H9 (cell line): Measurements from ENCODE around the gene ATOSB. TPM values are rescaled to one million over a fixed set of nuclear protein-coding genes. Genes with fewer than 3 reads are reported as not detected.

ENCODE experiments used
- DNase-seq: peaks from one replicate; pipeline ENCODE4 v3.0.0-alpha.2; 2017
- H2AFZ ChIP-seq: one replicate; pipeline ENCODE4 v1.6.1; 2013; ENCODE audit warnings: mild to moderate bottlenecking, low read length, control low read depth, moderate library complexity
- H2AK5ac ChIP-seq: 2 replicates; pipeline ENCODE4 v1.6.1; 2013; ENCODE audit warnings: low read length, control low read depth, mixed read lengths; ENCODE audit not compliant: insufficient read length
- H2BK120ac ChIP-seq: one replicate; pipeline ENCODE4 v1.6.1; 2013; ENCODE audit warnings: low read depth, mild to moderate bottlenecking, low read length, control low read depth, inconsistent platforms; ENCODE audit not compliant: poor library complexity, severe bottlenecking
- H2BK12ac ChIP-seq: 2 replicates; pipeline ENCODE4 v1.6.1; 2013; ENCODE audit warnings: low read length, control low read depth, mixed read lengths, low read depth; ENCODE audit not compliant: insufficient read length
- H2BK15ac ChIP-seq: 2 replicates; pipeline ENCODE4 v1.6.1; 2013; ENCODE audit warnings: low read depth, low read length, control low read depth
- H2BK20ac ChIP-seq: one replicate; pipeline ENCODE4 v1.6.1; 2013; ENCODE audit warnings: low read depth, mild to moderate bottlenecking, low read length, control low read depth, inconsistent platforms; ENCODE audit not compliant: poor library complexity, severe bottlenecking
- H2BK5ac ChIP-seq: 2 replicates; pipeline ENCODE4 v1.6.1; 2013; ENCODE audit warnings: low read length, control low read depth, mixed read lengths; ENCODE audit not compliant: insufficient read length
- H3K14ac ChIP-seq: 2 replicates; pipeline ENCODE4 v1.6.1; 2013; ENCODE audit warnings: low read length, control low read depth; ENCODE audit not compliant: insufficient read depth
- H3K18ac ChIP-seq: 2 replicates; pipeline ENCODE4 v1.6.1; 2013; ENCODE audit warnings: low read depth, mild to moderate bottlenecking, mixed read lengths, low read length, control low read depth; ENCODE audit not compliant: insufficient read length
- H3K23ac ChIP-seq: 2 replicates; pipeline ENCODE4 v1.6.1; 2013; ENCODE audit warnings: low read length, control low read depth, mixed read lengths, low read depth; ENCODE audit not compliant: insufficient read length
- H3K23me2 ChIP-seq: 2 replicates; pipeline ENCODE4 v1.6.1; 2013; ENCODE audit warnings: low read depth, mild to moderate bottlenecking, mixed read lengths, low read length, control low read depth; ENCODE audit not compliant: insufficient read length, poor library complexity, severe bottlenecking
- H3K27ac ChIP-seq: 2 replicates; pipeline ENCODE4 v1.5.1; 2013; ENCODE audit warnings: low read length, control low read depth, mixed read lengths, low read depth; ENCODE audit not compliant: insufficient read length
- H3K27me3 ChIP-seq: 2 replicates; pipeline ENCODE4 v1.6.1; 2013; ENCODE audit warnings: low read length, control low read depth, inconsistent platforms; ENCODE audit not compliant: insufficient read depth
- H3K4ac ChIP-seq: 2 replicates; pipeline ENCODE4 v1.6.1; 2013; ENCODE audit warnings: low read depth, mild to moderate bottlenecking, control low read depth, inconsistent platforms, low read length, moderate library complexity
- H3K4me1 ChIP-seq: 2 replicates; pipeline ENCODE4 v1.6.1; 2013; ENCODE audit warnings: low read length, control low read depth, inconsistent platforms; ENCODE audit not compliant: insufficient read depth
- H3K4me2 ChIP-seq: 2 replicates; pipeline ENCODE4 v1.6.1; 2013; ENCODE audit warnings: low read length, control low read depth, mixed read lengths; ENCODE audit not compliant: insufficient read length, insufficient read depth
- H3K56ac ChIP-seq: 2 replicates; pipeline ENCODE4 v1.6.1; 2013; ENCODE audit warnings: low read depth, mild to moderate bottlenecking, mixed read lengths, low read length, control low read depth; ENCODE audit not compliant: insufficient read length
- H3K79me1 ChIP-seq: 2 replicates; pipeline ENCODE4 v1.6.1; 2013; ENCODE audit warnings: low read depth, mild to moderate bottlenecking, moderate library complexity, low read length, control low read depth, inconsistent platforms; ENCODE audit not compliant: insufficient read depth, poor library complexity, severe bottlenecking
- H3K79me2 ChIP-seq: 2 replicates; pipeline ENCODE4 v1.6.1; 2013; ENCODE audit warnings: low read length, control low read depth, inconsistent platforms; ENCODE audit not compliant: insufficient read depth
- H3K9ac ChIP-seq: 2 replicates; pipeline ENCODE4 v1.6.1; 2013; ENCODE audit warnings: low read length, control low read depth, mixed read lengths; ENCODE audit not compliant: insufficient read length; ENCODE audit errors: extremely low read depth
- H3K9me3 ChIP-seq: one replicate; pipeline ENCODE4 v1.6.1; 2013; ENCODE audit warnings: low read depth, low read length, inconsistent platforms; ENCODE audit not compliant: control insufficient read depth
- H3T11ph ChIP-seq: one replicate; pipeline ENCODE4 v1.6.1; 2013; ENCODE audit warnings: mild to moderate bottlenecking, low read length, control low read depth, inconsistent platforms
- H4K20me1 ChIP-seq: one replicate; pipeline ENCODE4 v1.6.1; 2013; ENCODE audit not compliant: control insufficient read depth, insufficient read length, insufficient read depth
- H4K5ac ChIP-seq: 2 replicates; pipeline ENCODE4 v1.6.1; 2013; ENCODE audit warnings: low read depth, mild to moderate bottlenecking, mixed read lengths, low read length, control low read depth; ENCODE audit not compliant: insufficient read length
- H4K8ac ChIP-seq: replicated peaks from 2 replicates; pipeline ENCODE4 v1.6.1; 2013; ENCODE audit warnings: low read length, control low read depth, mixed read lengths, low read depth; ENCODE audit not compliant: insufficient read length
- H4K91ac ChIP-seq: 2 replicates; pipeline ENCODE4 v1.6.1; 2013; ENCODE audit warnings: low read depth, mild to moderate bottlenecking, moderate library complexity, mixed read lengths, low read length, control low read depth; ENCODE audit not compliant: insufficient read length
- H3K27ac Mint-ChIP-seq, 3 experiments: 2 replicates in 2 of 3; 3 replicates in 1 of 3; pipeline ENCODE4 v1.8.0; 2020 to 2021; ENCODE audit warnings: mixed read lengths in 3 of 3, mild to moderate bottlenecking in 1 of 3, moderate library complexity in 1 of 3
- H3K27me3 Mint-ChIP-seq: 2 replicates; pipeline ENCODE4 v1.8.0; 2021; ENCODE audit warnings: low read depth, mild to moderate bottlenecking, moderate library complexity, mixed read lengths
- H3K36me3 Mint-ChIP-seq, 3 experiments: 2 replicates in 2 of 3; 3 replicates in 1 of 3; pipeline ENCODE4 v1.8.0; 2020 to 2021; ENCODE audit warnings: low read depth in 3 of 3, mixed read lengths in 3 of 3; ENCODE audit not compliant: insufficient read depth in 1 of 3
- H3K4me1 Mint-ChIP-seq, 2 experiments: 2 replicates each; pipeline ENCODE4 v1.8.0; 2020; ENCODE audit warnings: mixed read lengths in 2 of 2
- H3K4me3 Mint-ChIP-seq, 2 experiments: 2 replicates in 1 of 2; 3 replicates in 1 of 2; pipeline ENCODE4 v1.8.0; 2020 to 2021; ENCODE audit warnings: mild to moderate bottlenecking in 2 of 2, mixed read lengths in 2 of 2, moderate library complexity in 1 of 2
- H3K9me3 Mint-ChIP-seq, 2 experiments: 2 replicates in 1 of 2; 3 replicates in 1 of 2; pipeline ENCODE4 v1.8.0; 2020; ENCODE audit warnings: mild to moderate bottlenecking in 2 of 2, mixed read lengths in 2 of 2, moderate library complexity in 1 of 2
- WGBS: extraction: QIAGEN DNeasy Blood & Tissue Kit; methylation state at CpG from one replicate; pipeline ENCODE4 v1.1.7; 2013; ENCODE audit warnings: missing lambda C conversion rate, low lambda C conversion rate, mixed read lengths; ENCODE audit not compliant: insufficient read length; ENCODE audit errors: extremely low coverage; 5-methylcytosine and 5-hydroxymethylcytosine counted together
- total RNA-seq: library from RNA; stranded (reverse); gene quantifications from 2 replicates; pipeline ENCODE4 v1.2.1, GENCODE V29; 2021
- TF ChIP-seq, protein P1 (sequence below): fragments of 200-600 bp; sonication (generic); conservative IDR thresholded peaks from 3 replicates; pipeline ENCODE4 v1.8.0; 2021; ENCODE audit warnings: antibody characterized with exemption, mild to moderate bottlenecking

Gene ATOSB
- total RNA-seq, 1 experiment from 2014 or later = 5.6 TPM

DNA sequence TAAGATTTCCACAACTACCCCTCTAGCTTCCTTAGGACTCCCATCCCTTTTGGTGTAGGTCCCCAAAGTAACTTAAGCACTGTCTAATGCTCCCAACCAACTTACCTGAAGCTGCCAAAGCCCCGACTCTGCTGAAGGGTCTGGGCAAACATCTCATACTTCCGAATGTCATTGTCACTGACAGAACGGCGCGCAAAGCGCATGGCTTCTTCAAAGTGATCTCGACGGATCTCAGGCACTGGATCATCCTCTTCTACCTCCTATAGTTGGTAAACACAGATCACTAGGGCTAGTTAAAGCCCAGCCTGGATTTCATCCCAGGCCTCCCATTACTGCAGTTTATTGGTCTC is 58.4 kb downstream of the ATOSB start:
- peaks cover 69 to 97% (median 90%) of the 10 kb centered on the region in 3 experiments for H3K36me3 Mint-ChIP-seq
- no CpG with 5 or more reads among the region's 8 CpGs for WGBS
- H3K4me1 Mint-ChIP-seq = no peaks in the 10 kb centered on the region
- H3K23me2 ChIP-seq = no peaks in the 10 kb centered on the region
- H3K79me2 ChIP-seq = no peaks in the 10 kb centered on the region
- H3K27me3 Mint-ChIP-seq = no peaks in the 10 kb centered on the region
- H3K4me3 Mint-ChIP-seq = no peak overlapping the region; a peak in 1 of 5 replicates
- H2BK15ac ChIP-seq = no peak overlapping the region
- no peak overlapping the region for H3K23ac ChIP-seq
- TF ChIP-seq, protein P1, sequence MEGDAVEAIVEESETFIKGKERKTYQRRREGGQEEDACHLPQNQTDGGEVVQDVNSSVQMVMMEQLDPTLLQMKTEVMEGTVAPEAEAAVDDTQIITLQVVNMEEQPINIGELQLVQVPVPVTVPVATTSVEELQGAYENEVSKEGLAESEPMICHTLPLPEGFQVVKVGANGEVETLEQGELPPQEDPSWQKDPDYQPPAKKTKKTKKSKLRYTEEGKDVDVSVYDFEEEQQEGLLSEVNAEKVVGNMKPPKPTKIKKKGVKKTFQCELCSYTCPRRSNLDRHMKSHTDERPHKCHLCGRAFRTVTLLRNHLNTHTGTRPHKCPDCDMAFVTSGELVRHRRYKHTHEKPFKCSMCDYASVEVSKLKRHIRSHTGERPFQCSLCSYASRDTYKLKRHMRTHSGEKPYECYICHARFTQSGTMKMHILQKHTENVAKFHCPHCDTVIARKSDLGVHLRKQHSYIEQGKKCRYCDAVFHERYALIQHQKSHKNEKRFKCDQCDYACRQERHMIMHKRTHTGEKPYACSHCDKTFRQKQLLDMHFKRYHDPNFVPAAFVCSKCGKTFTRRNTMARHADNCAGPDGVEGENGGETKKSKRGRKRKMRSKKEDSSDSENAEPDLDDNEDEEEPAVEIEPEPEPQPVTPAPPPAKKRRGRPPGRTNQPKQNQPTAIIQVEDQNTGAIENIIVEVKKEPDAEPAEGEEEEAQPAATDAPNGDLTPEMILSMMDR = no peak
- DNase-seq = no peak
- no peak overlapping the region for H2BK120ac ChIP-seq
- no peak overlapping the region for H4K8ac ChIP-seq
- H3K4ac ChIP-seq = no peak overlapping the region
- H3T11ph ChIP-seq = no peak overlapping the region
- H3K4me2 ChIP-seq = no peak overlapping the region
- H2BK20ac ChIP-seq = no peak overlapping the region
- no peak overlapping the region for H3K18ac ChIP-seq
- H2BK12ac ChIP-seq = no peak overlapping the region
- no peak overlapping the region for H3K14ac ChIP-seq
- no peak overlapping the region for H2BK5ac ChIP-seq
- 0 out of 2 replicates have a peak, but pooled peaks cover 2% of the 10 kb centered on the region for H3K27me3 ChIP-seq
- H3K27ac Mint-ChIP-seq = no peak overlapping the region
- H3K9ac ChIP-seq = no peak overlapping the region
- no peaks in the 10 kb centered on the region for H4K20me1 ChIP-seq
- H2AK5ac ChIP-seq = no peak overlapping the region
- no peak overlapping the region for H4K91ac ChIP-seq
- H3K56ac ChIP-seq = no peak overlapping the region
- no peak overlapping the region for H3K27ac ChIP-seq
- H3K4me1 ChIP-seq = no peaks in the 10 kb centered on the region
- H4K5ac ChIP-seq = no peak overlapping the region
- no peaks in the 10 kb centered on the region for H3K79me1 ChIP-seq
- H2AFZ ChIP-seq = no peak overlapping the region
- no peaks in the 10 kb centered on the region for H3K9me3 Mint-ChIP-seq
- H3K9me3 ChIP-seq = no peaks in the 10 kb centered on the region
